ENCODE measurements around the gene STK25. TPM values are rescaled to one million over a fixed set of nuclear protein-coding genes. Genes with fewer than 3 reads are reported as not detected.

Gene STK25
- polyA plus RNA-seq, 1 donor (not counting 4 experiments of a cell fraction or from before 2014, with no cell fraction given) = 242 TPM

- Histone ChIP-seq H3K36me3 (ENCODE audit: control insufficient read depth in 2 of 2, extremely low read depth in 1 of 2, insufficient read depth in 2 of 2, low read length in 2 of 2) (peaks cover 0 to 14% of the 10 kb centered on the region in 2 experiments), H3K9ac (ENCODE audit: control insufficient read depth, extremely low read depth, insufficient read depth, low read length) (no peak overlapping the region), H3K4me1 (ENCODE audit: control insufficient read depth, extremely low read depth, insufficient read depth, low read length) (no peaks in the 10 kb centered on the region), H3K9me1 (ENCODE audit: control insufficient read depth, extremely low read depth, insufficient read depth, low read length) (no peaks in the 10 kb centered on the region), H4K20me1 (ENCODE audit: control insufficient read depth, extremely low read depth, insufficient read depth, low read length) (no peaks in the 10 kb centered on the region), H3K79me2 (ENCODE audit: control insufficient read depth, insufficient read depth, low read length) (no peaks in the 10 kb centered on the region), H3K4me3 (ENCODE audit: control insufficient read depth in 2 of 3, extremely low read depth in 1 of 3, insufficient read depth in 2 of 3, low read depth in 1 of 3, low read length in 3 of 3) (no peak overlapping the region), H3K9me3 (ENCODE audit: control insufficient read depth, low read depth, low read length) (no peaks in the 10 kb centered on the region), H3K27me3 (ENCODE audit: control insufficient read depth, extremely low read depth, insufficient read depth, low read length) (no peaks in the 10 kb centered on the region), H2AFZ (ENCODE audit: control insufficient read depth, low read length) (no peak overlapping the region), H3K27ac (ENCODE audit: control insufficient read depth, insufficient read depth, low read length) (no peak overlapping the region), H3K4me2 (ENCODE audit: control insufficient read depth, extremely low read depth, insufficient read depth, low read depth, low read length) (no peak overlapping the region)
- dilution Hi-C loops (cut with MboI; ENCODE audit: extremely low pct_ligation_motif_present, low sequenced_read_pairs) = loop anchor here (25.0 kb wide), 1 partner anchor 106 kb away; no protein-coding TSS in a partner anchor
- DNase-seq (ENCODE audit: low read depth, low spot score) (no peak), FAIRE-seq (no peak)
- TF ChIP-seq CTCF (optimal IDR thresholded peaks at IDR 0.05 in 1 of 3, IDR thresholded peaks at IDR 0.05 in 1 of 3, conservative IDR thresholded peaks at IDR 0.05 in 1 of 3; ENCODE audit: extremely low read depth in 1 of 3, insufficient read depth in 2 of 3, low read length in 3 of 3) (peak in 1 of 3 experiments; percentile 2), EZH2 (IDR thresholded peaks at IDR 0.05; ENCODE audit: low read length) (no peak)
Measured at GRCh38 chr2:241481687-241482086, 26.7 kb downstream of the STK25 start.

- Histone ChIP-seq H3K79me2 (ENCODE audit: control insufficient read depth, insufficient read depth, low read length) (no peaks in the 10 kb centered on the region), H4K20me1 (ENCODE audit: control insufficient read depth, extremely low read depth, insufficient read depth, low read length) (no peaks in the 10 kb centered on the region), H3K9me1 (ENCODE audit: control insufficient read depth, extremely low read depth, insufficient read depth, low read length) (no peaks in the 10 kb centered on the region), H3K36me3 (ENCODE audit: control insufficient read depth in 2 of 2, extremely low read depth in 1 of 2, insufficient read depth in 2 of 2, low read length in 2 of 2) (peaks cover 0 to 15% of the 10 kb centered on the region in 2 experiments), H3K27ac (ENCODE audit: control insufficient read depth, insufficient read depth, low read length) (no peak overlapping the region), H3K9ac (ENCODE audit: control insufficient read depth, extremely low read depth, insufficient read depth, low read length) (no peak overlapping the region), H3K4me3 (ENCODE audit: control insufficient read depth in 2 of 3, extremely low read depth in 1 of 3, insufficient read depth in 2 of 3, low read depth in 1 of 3, low read length in 3 of 3) (no peak overlapping the region), H3K4me1 (ENCODE audit: control insufficient read depth, extremely low read depth, insufficient read depth, low read length) (no peaks in the 10 kb centered on the region), H3K27me3 (ENCODE audit: control insufficient read depth, extremely low read depth, insufficient read depth, low read length) (no peaks in the 10 kb centered on the region), H3K9me3 (ENCODE audit: control insufficient read depth, low read depth, low read length) (no peaks in the 10 kb centered on the region), H3K4me2 (ENCODE audit: control insufficient read depth, extremely low read depth, insufficient read depth, low read depth, low read length) (no peak overlapping the region), H2AFZ (ENCODE audit: control insufficient read depth, low read length) (no peak overlapping the region)
- TF ChIP-seq EZH2 (IDR thresholded peaks at IDR 0.05; ENCODE audit: low read length) (no peak), CTCF (optimal IDR thresholded peaks at IDR 0.05 in 1 of 3, IDR thresholded peaks at IDR 0.05 in 1 of 3, conservative IDR thresholded peaks at IDR 0.05 in 1 of 3; ENCODE audit: extremely low read depth in 1 of 3, insufficient read depth in 2 of 3, low read length in 3 of 3) (no peak)
- dilution Hi-C loops (cut with MboI; ENCODE audit: extremely low pct_ligation_motif_present, low sequenced_read_pairs) = loop anchor here (5.0 to 25.0 kb wide), 2 partner anchors 52 to 108 kb away; no protein-coding TSS in a partner anchor
- no peak for FAIRE-seq
- no peak for DNase-seq (ENCODE audit: low read depth, low spot score)
Measured at GRCh38 chr2:241479026-241479898, 29.1 kb downstream of the STK25 start.

Measured in keratinocyte (primary cell).